Measurements from ENCODE around the gene SNAPIN.

Gene SNAPIN

DNA sequence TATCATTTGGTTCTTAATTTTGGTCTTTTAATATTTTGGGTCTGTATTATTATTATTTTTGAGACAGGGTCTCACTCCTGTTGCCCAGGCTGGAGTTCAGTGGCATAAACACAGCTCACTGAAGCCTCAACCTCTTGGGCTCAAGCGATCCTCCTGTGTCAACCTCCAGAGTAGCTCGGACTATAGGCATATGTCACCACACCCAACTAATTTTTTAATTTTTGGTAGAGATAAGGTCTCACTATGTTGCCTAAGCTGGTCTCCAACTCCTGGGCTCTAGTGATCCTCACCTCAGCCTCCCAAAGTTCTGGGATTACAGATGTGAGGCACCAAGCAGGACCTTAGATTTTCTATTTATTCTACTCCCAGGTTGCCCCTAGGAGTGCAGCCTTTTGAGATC, 15.0 kb downstream of the SNAPIN start:
- Histone ChIP-seq H2AFZ (ENCODE audit: low read length) (no peak overlapping the region), H3K4me2 (ENCODE audit: low read depth, low read length, poor library complexity, severe bottlenecking) (no peak overlapping the region), H3F3A (ENCODE audit: low read depth) (peaks cover 9% of the 10 kb centered on the region), H3K36me3 (ENCODE audit: insufficient read depth, low read length) (peaks cover 8% of the 10 kb centered on the region), H3K79me2 (ENCODE audit: insufficient read depth, low read length) (peaks cover 23% of the 10 kb centered on the region), H3K4me3 (ENCODE audit: low read length, poor library complexity, severe bottlenecking) (no peak overlapping the region), H3K27me3 (ENCODE audit: insufficient read depth, low read length, poor library complexity, severe bottlenecking) (peaks cover 8% of the 10 kb centered on the region), H3K4me1 (ENCODE audit: insufficient read depth, low read length, poor library complexity, severe bottlenecking) (peaks cover 13% of the 10 kb centered on the region), H3K9ac (ENCODE audit: low read depth, low read length, poor library complexity, severe bottlenecking) (no peak overlapping the region), H3K9me2 (replicated peaks; ENCODE audit: low read depth, low read length) (no peaks in the 10 kb centered on the region), H4K20me1 (ENCODE audit: insufficient read depth, low read length, poor library complexity, severe bottlenecking) (peaks cover 22% of the 10 kb centered on the region), H3K9me3 (ENCODE audit: insufficient read depth, low read depth, low read length) (no peaks in the 10 kb centered on the region)
- TF ChIP-seq EZH2phosphoT487 (IDR thresholded peaks at IDR 0.05; ENCODE audit: borderline replicate concordance), result no peak
- TF ChIP-seq, protein P1, sequence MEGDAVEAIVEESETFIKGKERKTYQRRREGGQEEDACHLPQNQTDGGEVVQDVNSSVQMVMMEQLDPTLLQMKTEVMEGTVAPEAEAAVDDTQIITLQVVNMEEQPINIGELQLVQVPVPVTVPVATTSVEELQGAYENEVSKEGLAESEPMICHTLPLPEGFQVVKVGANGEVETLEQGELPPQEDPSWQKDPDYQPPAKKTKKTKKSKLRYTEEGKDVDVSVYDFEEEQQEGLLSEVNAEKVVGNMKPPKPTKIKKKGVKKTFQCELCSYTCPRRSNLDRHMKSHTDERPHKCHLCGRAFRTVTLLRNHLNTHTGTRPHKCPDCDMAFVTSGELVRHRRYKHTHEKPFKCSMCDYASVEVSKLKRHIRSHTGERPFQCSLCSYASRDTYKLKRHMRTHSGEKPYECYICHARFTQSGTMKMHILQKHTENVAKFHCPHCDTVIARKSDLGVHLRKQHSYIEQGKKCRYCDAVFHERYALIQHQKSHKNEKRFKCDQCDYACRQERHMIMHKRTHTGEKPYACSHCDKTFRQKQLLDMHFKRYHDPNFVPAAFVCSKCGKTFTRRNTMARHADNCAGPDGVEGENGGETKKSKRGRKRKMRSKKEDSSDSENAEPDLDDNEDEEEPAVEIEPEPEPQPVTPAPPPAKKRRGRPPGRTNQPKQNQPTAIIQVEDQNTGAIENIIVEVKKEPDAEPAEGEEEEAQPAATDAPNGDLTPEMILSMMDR (conservative IDR thresholded peaks at IDR 0.05; ENCODE audit: low read length), result no peak

DNA sequence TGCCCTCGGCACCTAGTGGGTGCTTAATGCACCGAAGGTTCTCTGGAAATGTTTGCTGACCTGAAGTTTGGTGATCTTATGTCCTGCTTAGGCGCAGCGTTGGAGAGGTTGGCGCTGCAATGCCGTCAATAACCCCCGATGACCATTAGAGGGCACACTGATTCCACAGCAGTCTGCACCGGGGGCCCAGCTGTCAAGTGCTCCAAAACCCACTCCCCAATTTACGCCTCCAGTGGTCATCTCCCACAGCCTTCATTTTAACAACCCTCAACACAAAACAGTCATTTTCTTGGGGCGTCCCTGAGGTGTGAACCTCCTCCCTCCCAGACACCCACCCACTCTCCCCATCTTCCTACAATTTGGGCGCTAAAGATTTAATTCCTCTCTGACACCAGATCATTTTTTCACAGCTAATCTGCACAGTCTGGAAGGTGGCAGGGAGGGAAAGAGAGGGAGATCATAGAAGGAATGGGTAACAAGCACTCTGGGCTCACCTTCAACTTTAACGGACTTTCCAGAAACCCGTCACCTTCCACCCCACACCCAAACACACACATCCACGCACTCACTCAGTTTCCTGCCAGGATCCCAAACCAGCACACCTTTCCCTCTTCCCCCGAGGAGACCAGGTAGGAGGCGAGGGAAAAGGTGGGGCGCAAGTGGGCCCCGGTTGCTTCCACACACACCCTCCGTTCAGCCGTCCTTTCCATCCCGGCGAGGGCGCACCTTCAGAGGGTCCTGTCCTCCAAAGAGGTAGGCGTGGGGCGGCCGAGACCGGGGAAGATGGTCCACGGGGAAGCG, 19.4 kb downstream of the SNAPIN start:
- no peak overlapping the region for H3K4me3 ChIP-seq (ENCODE audit: low read length, poor library complexity, severe bottlenecking)
- no peaks in the 10 kb centered on the region for H3K79me2 ChIP-seq (ENCODE audit: insufficient read depth, low read length)
- peak overlapping the region; percentile 91 for H2AFZ ChIP-seq (ENCODE audit: low read length)
- no peak overlapping the region for H3K4me2 ChIP-seq (ENCODE audit: low read depth, low read length, poor library complexity, severe bottlenecking)
- TF ChIP-seq EZH2phosphoT487 (IDR thresholded peaks at IDR 0.05; ENCODE audit: borderline replicate concordance), result no peak
- TF ChIP-seq, protein P1 (conservative IDR thresholded peaks at IDR 0.05; ENCODE audit: low read length), result peak; percentile 97
- no peaks in the 10 kb centered on the region for H3F3A ChIP-seq (ENCODE audit: low read depth)
- no peaks in the 10 kb centered on the region for H3K36me3 ChIP-seq (ENCODE audit: insufficient read depth, low read length)
- no peaks in the 10 kb centered on the region for H3K4me1 ChIP-seq (ENCODE audit: insufficient read depth, low read length, poor library complexity, severe bottlenecking)
- H3K9me3 ChIP-seq (ENCODE audit: insufficient read depth, low read depth, low read length), result no peaks in the 10 kb centered on the region
- no peaks in the 10 kb centered on the region for H3K9me2 ChIP-seq (replicated peaks; ENCODE audit: low read depth, low read length)
- no peak overlapping the region for H3K9ac ChIP-seq (ENCODE audit: low read depth, low read length, poor library complexity, severe bottlenecking)
- no peaks in the 10 kb centered on the region for H4K20me1 ChIP-seq (ENCODE audit: insufficient read depth, low read length, poor library complexity, severe bottlenecking)
- no peaks in the 10 kb centered on the region for H3K27me3 ChIP-seq (ENCODE audit: insufficient read depth, low read length, poor library complexity, severe bottlenecking)

DNA sequence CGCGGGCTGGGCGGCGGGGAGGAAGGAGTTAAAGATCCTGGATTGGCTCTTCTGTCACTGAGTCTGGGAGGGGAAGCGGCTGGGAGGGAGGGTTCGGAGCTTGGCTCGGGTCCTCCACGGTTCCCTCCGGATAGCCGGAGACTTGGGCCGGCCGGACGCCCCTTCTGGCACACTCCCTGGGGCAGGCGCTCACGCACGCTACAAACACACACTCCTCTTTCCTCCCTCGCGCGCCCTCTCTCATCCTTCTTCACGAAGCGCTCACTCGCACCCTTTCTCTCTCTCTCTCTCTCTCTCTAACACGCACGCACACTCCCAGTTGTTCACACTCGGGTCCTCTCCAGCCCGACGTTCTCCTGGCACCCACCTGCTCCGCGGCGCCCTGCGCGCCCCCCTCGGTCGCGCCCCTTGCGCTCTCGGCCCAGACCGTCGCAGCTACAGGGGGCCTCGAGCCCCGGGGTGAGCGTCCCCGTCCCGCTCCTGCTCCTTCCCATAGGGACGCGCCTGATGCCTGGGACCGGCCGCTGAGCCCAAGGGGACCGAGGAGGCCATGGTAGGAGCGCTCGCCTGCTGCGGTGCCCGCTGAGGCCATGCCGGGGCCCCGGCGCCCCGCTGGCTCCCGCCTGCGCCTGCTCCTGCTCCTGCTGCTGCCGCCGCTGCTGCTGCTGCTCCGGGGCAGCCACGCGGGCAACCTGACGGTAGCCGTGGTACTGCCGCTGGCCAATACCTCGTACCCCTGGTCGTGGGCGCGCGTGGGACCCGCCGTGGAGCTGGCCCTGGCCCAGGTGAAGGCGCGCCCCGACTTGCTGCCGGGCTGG, 20.2 kb downstream of the SNAPIN start, which contains the start of gene NPR1:
TSS of gene NPR1 (plus strand) at position 170 of the 818 bp plus-strand sequence. CDS start at position 591, 421 bp downstream.
- no peaks in the 10 kb centered on the region for H3K9me3 ChIP-seq (ENCODE audit: insufficient read depth, low read depth, low read length)
- TF ChIP-seq EZH2phosphoT487 (IDR thresholded peaks at IDR 0.05; ENCODE audit: borderline replicate concordance), result no peak
- TF ChIP-seq, protein P1 (conservative IDR thresholded peaks at IDR 0.05; ENCODE audit: low read length), result no peak
- no peaks in the 10 kb centered on the region for H3K4me1 ChIP-seq (ENCODE audit: insufficient read depth, low read length, poor library complexity, severe bottlenecking)
- no peaks in the 10 kb centered on the region for H3K27me3 ChIP-seq (ENCODE audit: insufficient read depth, low read length, poor library complexity, severe bottlenecking)
- H3F3A ChIP-seq (ENCODE audit: low read depth), result no peaks in the 10 kb centered on the region
- H3K9me2 ChIP-seq (replicated peaks; ENCODE audit: low read depth, low read length), result no peaks in the 10 kb centered on the region
- H3K36me3 ChIP-seq (ENCODE audit: insufficient read depth, low read length), result no peaks in the 10 kb centered on the region
- peak within 1 kb of the TSS; percentile 91 for H2AFZ ChIP-seq (ENCODE audit: low read length)
- no peak within 1 kb of the TSS for H3K4me3 ChIP-seq (ENCODE audit: low read length, poor library complexity, severe bottlenecking)
- H3K4me2 ChIP-seq (ENCODE audit: low read depth, low read length, poor library complexity, severe bottlenecking), result no peak within 1 kb of the TSS
- H3K9ac ChIP-seq (ENCODE audit: low read depth, low read length, poor library complexity, severe bottlenecking), result no peak within 1 kb of the TSS
- H3K79me2 ChIP-seq (ENCODE audit: insufficient read depth, low read length), result no peaks in the 10 kb centered on the region
- H4K20me1 ChIP-seq (ENCODE audit: insufficient read depth, low read length, poor library complexity, severe bottlenecking), result no peaks in the 10 kb centered on the region

All from Loucy (cell line).